CD14-positive monocyte (primary cell): ENCODE results near the gene MACROD2. TPM values are rescaled to one million over a fixed set of nuclear protein-coding genes. Genes with fewer than 3 reads are reported as not detected.

Experiments
- DNase-seq, 3 donors: peaks; one replicate each; pipeline ENCODE4 v3.0.0-alpha.2; 2011 to 2022
- H2AFZ ChIP-seq: 2 replicates; pipeline ENCODE4 v1.6.0; 2012; ENCODE audit warnings: mild to moderate bottlenecking, low read depth, low read length, inconsistent platforms; ENCODE audit not compliant: insufficient read depth, poor library complexity, severe bottlenecking
- H3K27ac ChIP-seq, 2 donors: 1 replicate in 1 of 2; 2 replicates in 1 of 2; pipeline ENCODE4 v1.5.1; 2012 to 2013; ENCODE audit warnings: low read length in 2 of 2, control low read depth in 1 of 2, inconsistent platforms in 1 of 2, low read depth in 1 of 2, mild to moderate bottlenecking in 1 of 2
- H3K27me3 ChIP-seq, 2 donors: one replicate each; pipeline versions ENCODE4 v1.6.0 to v1.6.1; 2011 to 2013; ENCODE audit warnings: low read length in 2 of 2; ENCODE audit not compliant: control insufficient read depth in 2 of 2, insufficient read depth in 2 of 2
- H3K36me3 ChIP-seq, 2 donors: replicated peaks in 1 of 2; 1 replicate in 1 of 2; 2 replicates in 1 of 2; pipeline versions ENCODE4 v1.5.1 to v1.6.1; 2012 to 2013; ENCODE audit warnings: low read length in 2 of 2, control low read depth in 1 of 2, inconsistent platforms in 1 of 2, mild to moderate bottlenecking in 1 of 2; ENCODE audit not compliant: insufficient read depth in 2 of 2, control insufficient read depth in 1 of 2
- H3K4me1 ChIP-seq, 2 donors: 1 replicate in 1 of 2; 2 replicates in 1 of 2; pipeline versions ENCODE4 v1.5.1 to v1.6.1; 2012 to 2013; ENCODE audit warnings: low read length in 2 of 2, control low read depth in 1 of 2, inconsistent platforms in 1 of 2, mild to moderate bottlenecking in 1 of 2, moderate library complexity in 1 of 2; ENCODE audit not compliant: insufficient read depth in 2 of 2, control insufficient read depth in 1 of 2
- H3K4me2 ChIP-seq: replicated peaks from 2 replicates; pipeline ENCODE3; 2012; ENCODE audit warnings: low read length, moderate library complexity, mild to moderate bottlenecking; ENCODE audit not compliant: poor library complexity, severe bottlenecking; ENCODE audit errors: extremely low read depth
- H3K4me3 ChIP-seq, 3 experiments: fragments of 200-600 bp in 1 of 3; sonication (generic) in 1 of 3; replicated peaks in 1 of 3; 1 replicate in 2 of 3; 2 replicates in 1 of 3; pipeline ENCODE4 v1.5.1; 2011 to 2013; ENCODE audit warnings: low read length in 3 of 3, mild to moderate bottlenecking in 3 of 3, control low read depth in 2 of 3, low read depth in 2 of 3, inconsistent platforms in 1 of 3, moderate library complexity in 1 of 3
- H3K79me2 ChIP-seq: 2 replicates; pipeline ENCODE4 v1.6.0; 2012; ENCODE audit warnings: mild to moderate bottlenecking, control low read depth, inconsistent platforms, low read length, moderate library complexity; ENCODE audit not compliant: insufficient read depth
- H3K9ac ChIP-seq: 2 replicates; pipeline ENCODE4 v1.6.0; 2017; ENCODE audit warnings: low read length, mild to moderate bottlenecking; ENCODE audit not compliant: insufficient read depth, poor library complexity, severe bottlenecking
- H3K9me3 ChIP-seq, 2 donors: replicated peaks in 1 of 2; 1 replicate in 1 of 2; 2 replicates in 1 of 2; pipeline versions ENCODE4 v1.5.1 to v1.6.1; 2012 to 2013; ENCODE audit warnings: low read length in 2 of 2, control low read depth in 1 of 2; ENCODE audit not compliant: control insufficient read depth in 1 of 2, insufficient read depth in 1 of 2
- H4K20me1 ChIP-seq: 2 replicates; pipeline ENCODE4 v1.6.0; 2012; ENCODE audit warnings: mild to moderate bottlenecking, low read length, control low read depth, moderate library complexity; ENCODE audit not compliant: insufficient read depth
- H3K27ac Mint-ChIP-seq, 7 donors: one replicate each; pipeline ENCODE4 v1.8.0; 2020; ENCODE audit warnings: mild to moderate bottlenecking in 7 of 7, mixed read lengths in 7 of 7, moderate library complexity in 6 of 7, inconsistent platforms in 2 of 7
- H3K27me3 Mint-ChIP-seq, 3 donors: one replicate each; pipeline ENCODE4 v1.8.0; 2021 to 2022; ENCODE audit warnings: low read depth in 3 of 3, mild to moderate bottlenecking in 3 of 3, mixed read lengths in 3 of 3, moderate library complexity in 3 of 3, inconsistent platforms in 1 of 3
- H3K36me3 Mint-ChIP-seq, 2 donors: one replicate each; pipeline ENCODE4 v1.8.0; 2020; ENCODE audit warnings: mixed read lengths in 2 of 2, inconsistent platforms in 1 of 2, mild to moderate bottlenecking in 1 of 2
- H3K4me1 Mint-ChIP-seq: one replicate; pipeline ENCODE4 v1.8.0; 2020; ENCODE audit warnings: mild to moderate bottlenecking, mixed read lengths
- H3K4me3 Mint-ChIP-seq, 2 donors: one replicate each; pipeline ENCODE4 v1.8.0; 2020; ENCODE audit warnings: mild to moderate bottlenecking in 2 of 2, mixed read lengths in 2 of 2, moderate library complexity in 1 of 2
- H3K9me3 Mint-ChIP-seq, 7 donors: one replicate each; pipeline ENCODE4 v1.8.0; 2020 to 2022; ENCODE audit warnings: mixed read lengths in 7 of 7, mild to moderate bottlenecking in 6 of 7, moderate library complexity in 6 of 7, inconsistent platforms in 2 of 7
- CTCF ChIP-seq: fragments of 200-600 bp; IDR thresholded peaks from one replicate; pipeline ENCODE4 v1.8.0; 2022; ENCODE audit warnings: antibody characterized with exemption, mild to moderate bottlenecking
- WGBS: methylation state at CpG from one replicate; pipeline ENCODE4 v1.1.5; 2013; ENCODE audit warnings: missing lambda C conversion rate; ENCODE audit not compliant: insufficient coverage; 5-methylcytosine and 5-hydroxymethylcytosine counted together
- intact Hi-C, 2 donors: fragments of 100-400 bp; cut with micrococcal nuclease; formaldehyde crosslinking; loops; one replicate each; pipeline versions ENCODE4 v1.15.0 to v1.15.1; 2023
- polyA plus RNA-seq, 3 donors: library from polyadenylated mRNA; depleted of rRNA in 1 of 3; unstranded in 2 of 3; stranded (reverse) in 1 of 3; fragments of 300-500 nt in 2 of 3; fragments of >200 nt in 1 of 3; fragmentation: Illumina TruSeq in 2 of 3; gene quantifications; 1 replicate in 2 of 3; 2 replicates in 1 of 3; pipeline ENCODE4 v1.2.3, GENCODE V29; 2012 to 2021

The MACROD2 gene
- polyA plus RNA-seq, 3 donors = 0.23 TPM; not detected in 2

DNA sequence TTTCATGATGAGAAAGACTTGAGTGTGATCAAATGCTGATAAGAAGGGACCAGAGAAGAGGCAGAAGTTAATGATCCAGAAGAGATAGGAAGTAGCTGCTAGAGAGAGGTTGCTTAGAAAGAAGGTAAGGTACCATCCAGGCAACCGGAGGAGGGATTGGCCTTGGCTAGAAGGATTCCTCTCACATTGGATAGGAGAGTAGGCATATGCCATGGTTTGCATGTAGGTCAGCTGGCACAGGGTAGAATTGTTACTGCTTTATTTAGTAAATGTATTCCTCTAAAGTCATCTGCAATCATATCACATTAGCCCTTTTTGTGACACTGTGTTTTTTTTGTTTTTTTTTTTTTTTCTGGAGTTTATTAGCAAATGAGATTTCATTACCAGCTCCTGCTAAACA is 923.0 kb downstream of the MACROD2 start:
- Histone ChIP-seq H3K27me3 (no peaks in the 10 kb centered on the region), H3K9me3 (no peaks in the 10 kb centered on the region), H3K9ac (no peak overlapping the region), H3K4me3 (no peak overlapping the region), H3K4me1 (no peaks in the 10 kb centered on the region), H2AFZ (no peak overlapping the region), H3K36me3 (no peaks in the 10 kb centered on the region), H3K79me2 (no peaks in the 10 kb centered on the region), H3K27ac (no peak overlapping the region), H4K20me1 (no peaks in the 10 kb centered on the region), H3K4me2 (no peak overlapping the region)
- H3K36me3 Mint-ChIP-seq = no peaks in the 10 kb centered on the region
- WGBS = 80% methylated on average over 1 of the region's 1 CpG
- intact Hi-C loops = no loop called here
- no peaks in the 10 kb centered on the region for H3K4me1 Mint-ChIP-seq
- no peaks in the 10 kb centered on the region for H3K27me3 Mint-ChIP-seq
- DNase-seq = no peak
- no peak overlapping the region for H3K27ac Mint-ChIP-seq
- H3K4me3 Mint-ChIP-seq = no peak overlapping the region
- TF ChIP-seq CTCF = no peak
- H3K9me3 Mint-ChIP-seq = peaks cover 0 to 10% (median 3%) of the 10 kb centered on the region in 7 donors

DNA sequence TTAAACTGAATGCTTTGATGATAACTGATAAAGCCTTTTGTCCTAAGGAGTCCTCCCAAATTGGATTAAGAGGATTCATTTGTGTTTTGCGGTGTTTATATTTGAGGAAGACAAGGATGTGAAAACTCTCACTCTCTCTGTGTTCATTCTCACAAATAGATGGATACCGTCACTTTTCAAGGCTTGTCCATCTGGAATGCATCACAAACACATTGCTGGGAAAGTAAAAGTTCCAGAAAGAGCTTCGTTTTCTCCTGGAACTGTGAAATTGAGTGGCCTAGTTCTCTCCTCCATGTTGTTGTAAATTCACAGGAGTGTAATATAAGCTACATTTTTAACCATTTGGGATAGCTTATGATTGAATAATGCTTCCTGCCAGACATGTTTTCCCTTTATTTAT is 923.7 kb downstream of the MACROD2 start:
- Histone ChIP-seq H2AFZ (no peak overlapping the region), H3K27ac (no peak overlapping the region), H4K20me1 (no peaks in the 10 kb centered on the region), H3K9me3 (no peaks in the 10 kb centered on the region), H3K4me2 (no peak overlapping the region), H3K9ac (no peak overlapping the region), H3K79me2 (no peaks in the 10 kb centered on the region), H3K4me1 (no peaks in the 10 kb centered on the region), H3K27me3 (no peaks in the 10 kb centered on the region), H3K36me3 (no peaks in the 10 kb centered on the region), H3K4me3 (no peak overlapping the region)
- Mint-ChIP-seq H3K27me3 (no peaks in the 10 kb centered on the region), H3K4me3 (no peak overlapping the region), H3K36me3 (no peaks in the 10 kb centered on the region), H3K9me3 (peaks cover 0 to 10% (median 3%) of the 10 kb centered on the region in 7 donors), H3K27ac (no peak overlapping the region), H3K4me1 (no peaks in the 10 kb centered on the region)
- intact Hi-C loops = no loop called here
- no CpG with 5 or more reads among the region's 3 CpGs for WGBS
- TF ChIP-seq CTCF = no peak
- DNase-seq = no peak
